ENCODE results near the gene FYCO1. TPM values are rescaled to one million over a fixed set of nuclear protein-coding genes. Genes with fewer than 3 reads are reported as not detected.

FYCO1 gene
- total RNA-seq = 11.9 and 14.6 TPM in 2 replicates

GRCh38 chr3:45995236-45996192, at the start of gene FYCO1:
Gene FYCO1 (minus strand): TSS chr3:45995824. CDS start chr3:45984910, 10,914 bp downstream.

GRCh38 chr3:46027021-46027705, 31.5 kb upstream of the FYCO1 start, which contains the start of gene XCR1:
Gene XCR1 (minus strand): TSS chr3:46027483. CDS start chr3:46021947, 5,536 bp downstream.

GRCh38 chr3:45943207-45943846, 52.3 kb downstream of the FYCO1 start, which contains the start of gene CXCR6:
Gene CXCR6 (plus strand): TSS chr3:45943464. CDS start chr3:45946482, 3,018 bp downstream.

GRCh38 chr3:45885979-45886705, 109.5 kb downstream of the FYCO1 start, which contains the start of gene CCR9:
Gene CCR9 (plus strand): TSS chr3:45886543. CDS start chr3:45894934, 8,391 bp downstream.

Other genes with a start within 250 kb of the FYCO1 start
- not detected in 2 replicates for gene SLC6A20, start 199.3 kb downstream of the FYCO1 start, total RNA-seq
- 8.8 and 20.3 TPM in 2 replicates for gene LZTFL1, start 153.7 kb downstream of the FYCO1 start, total RNA-seq
- not detected in 2 replicates for gene CCR9, start 109.3 kb downstream of the FYCO1 start, total RNA-seq
- not detected in 2 replicates for gene CXCR6, start 52.4 kb downstream of the FYCO1 start, total RNA-seq
- gene XCR1, start 31.7 kb upstream of the FYCO1 start, total RNA-seq = not detected in 2 replicates
- not detected in 2 replicates for gene CCR1, start 212.5 kb upstream of the FYCO1 start, total RNA-seq
- gene CCR3, start 246.6 kb upstream of the FYCO1 start, total RNA-seq = not detected in 2 replicates

All from mammary microvascular endothelial cell (primary cell).